PC-9 (cell line): ENCODE results near the gene DSCAM.

Experiments
- EZH2 ChIP-seq: fragments of 200-600 bp; sonication (generic); IDR thresholded peaks from 2 replicates; pipeline ENCODE4 v1.8.0; 2017; ENCODE audit warnings: antibody characterized with exemption, low read depth
- TF ChIP-seq, protein P1 (sequence below): fragments of 200-600 bp; sonication (generic); conservative IDR thresholded peaks from 2 replicates; pipeline ENCODE4 v1.6.1; 2017; ENCODE audit warnings: mixed run types, antibody characterized with exemption, mild to moderate bottlenecking, moderate library complexity

DNA sequence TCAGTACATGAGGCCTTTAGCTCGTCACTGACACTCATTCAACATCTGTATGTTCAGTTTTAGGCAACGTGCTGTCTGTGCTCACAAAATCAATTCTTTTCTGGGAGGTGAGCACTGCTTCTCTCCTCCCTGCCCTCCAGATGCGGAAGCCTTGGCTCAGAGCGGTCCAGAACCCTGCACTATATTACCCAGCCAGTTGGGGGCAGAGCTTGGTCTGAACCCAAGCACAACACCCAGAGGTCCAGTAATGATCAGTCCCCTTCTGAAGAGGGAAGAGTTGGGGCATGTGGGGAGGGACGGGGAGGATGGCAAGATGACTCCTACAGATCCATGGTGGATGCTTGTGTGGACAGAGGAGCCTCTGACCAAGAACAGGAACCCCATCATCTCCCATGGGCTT, 5.6 kb upstream of the DSCAM start:
- TF ChIP-seq, protein P1, sequence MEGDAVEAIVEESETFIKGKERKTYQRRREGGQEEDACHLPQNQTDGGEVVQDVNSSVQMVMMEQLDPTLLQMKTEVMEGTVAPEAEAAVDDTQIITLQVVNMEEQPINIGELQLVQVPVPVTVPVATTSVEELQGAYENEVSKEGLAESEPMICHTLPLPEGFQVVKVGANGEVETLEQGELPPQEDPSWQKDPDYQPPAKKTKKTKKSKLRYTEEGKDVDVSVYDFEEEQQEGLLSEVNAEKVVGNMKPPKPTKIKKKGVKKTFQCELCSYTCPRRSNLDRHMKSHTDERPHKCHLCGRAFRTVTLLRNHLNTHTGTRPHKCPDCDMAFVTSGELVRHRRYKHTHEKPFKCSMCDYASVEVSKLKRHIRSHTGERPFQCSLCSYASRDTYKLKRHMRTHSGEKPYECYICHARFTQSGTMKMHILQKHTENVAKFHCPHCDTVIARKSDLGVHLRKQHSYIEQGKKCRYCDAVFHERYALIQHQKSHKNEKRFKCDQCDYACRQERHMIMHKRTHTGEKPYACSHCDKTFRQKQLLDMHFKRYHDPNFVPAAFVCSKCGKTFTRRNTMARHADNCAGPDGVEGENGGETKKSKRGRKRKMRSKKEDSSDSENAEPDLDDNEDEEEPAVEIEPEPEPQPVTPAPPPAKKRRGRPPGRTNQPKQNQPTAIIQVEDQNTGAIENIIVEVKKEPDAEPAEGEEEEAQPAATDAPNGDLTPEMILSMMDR, result no peak
- no peak for TF ChIP-seq EZH2
